SKM-1 treated with dmso at 0.1 percent for 144 hours (cell line): ENCODE measurements around the gene NRIP3.
"Not testable (repeated sequence)": the region's sequence is repeated elsewhere in the genome, so short reads cannot be mapped to it uniquely, and the experiment has no call there.

Source experiments
- DNase-seq: peaks from one replicate; lab custom pipeline; 2025; ENCODE audit not compliant: unreplicated experiment; lab: John Stamatoyannopoulos, UW

NRIP3 gene

GRCh38 chr11:9016916-9017642, 13.3 kb upstream of the NRIP3 start:
- DNase-seq, result no peak

- DNase-seq, result peak; percentile 76
Observed at GRCh38 chr11:9015677-9016076, 11.9 kb upstream of the NRIP3 start.

- DNase-seq, result no peak
Observed at GRCh38 chr11:9014826-9015225, 11.0 kb upstream of the NRIP3 start.

GRCh38 chr11:9013373-9013772, 9.6 kb upstream of the NRIP3 start:
- no peak for DNase-seq

- DNase-seq, result not testable (repeated sequence)
Observed at GRCh38 chr11:9009538-9009937, 5.7 kb upstream of the NRIP3 start.

GRCh38 chr11:9008661-9009060, 4.9 kb upstream of the NRIP3 start:
- DNase-seq, result no peak

- no peak for DNase-seq
Observed at GRCh38 chr11:9008011-9008550, 4.3 kb upstream of the NRIP3 start.

- DNase-seq, result no peak
Observed at GRCh38 chr11:9005087-9005486, 1.3 kb upstream of the NRIP3 start.

GRCh38 chr11:9004183-9004926, 554 bp upstream of the NRIP3 start:
- DNase-seq, result no peak

- peak; percentile 14 for DNase-seq
Observed at GRCh38 chr11:9002920-9003572, 755 bp downstream of the NRIP3 start.

GRCh38 chr11:9001736-9002135, 2.1 kb downstream of the NRIP3 start:
- DNase-seq, result peak; percentile 93

- DNase-seq, result no peak
Observed at GRCh38 chr11:8998017-8998416, 5.8 kb downstream of the NRIP3 start.

- DNase-seq, result no peak
Observed at GRCh38 chr11:8997451-8997850, 6.3 kb downstream of the NRIP3 start.

GRCh38 chr11:8989453-8989852, 14.3 kb downstream of the NRIP3 start:
- DNase-seq, result no peak

- DNase-seq, result no peak
Observed at GRCh38 chr11:8988329-8989234, 15.2 kb downstream of the NRIP3 start.

- DNase-seq, result no peak
Observed at GRCh38 chr11:8987446-8987845, 16.4 kb downstream of the NRIP3 start.

GRCh38 chr11:8986772-8987171, 17.0 kb downstream of the NRIP3 start:
- DNase-seq, result not testable (repeated sequence)

- DNase-seq, result no peak
Observed at GRCh38 chr11:8985462-8985861, 18.3 kb downstream of the NRIP3 start.

GRCh38 chr11:8983552-8983951, 20.2 kb downstream of the NRIP3 start:
- no peak for DNase-seq

GRCh38 chr11:8980485-8980884, 23.3 kb downstream of the NRIP3 start:
- DNase-seq, result no peak

- DNase-seq, result not testable (repeated sequence)
Observed at GRCh38 chr11:8979365-8979764, 24.4 kb downstream of the NRIP3 start.
